HG03064 (cell line): ENCODE results near the gene SOS1.

ENCODE experiments used
- ATAC-seq: cut with Tn5 transposase; IDR thresholded peaks from one replicate; pipeline ENCODE4 v1.9.1; 2021; ENCODE audit warnings: low read depth; ENCODE audit not compliant: unreplicated experiment

SOS1 gene

DNA sequence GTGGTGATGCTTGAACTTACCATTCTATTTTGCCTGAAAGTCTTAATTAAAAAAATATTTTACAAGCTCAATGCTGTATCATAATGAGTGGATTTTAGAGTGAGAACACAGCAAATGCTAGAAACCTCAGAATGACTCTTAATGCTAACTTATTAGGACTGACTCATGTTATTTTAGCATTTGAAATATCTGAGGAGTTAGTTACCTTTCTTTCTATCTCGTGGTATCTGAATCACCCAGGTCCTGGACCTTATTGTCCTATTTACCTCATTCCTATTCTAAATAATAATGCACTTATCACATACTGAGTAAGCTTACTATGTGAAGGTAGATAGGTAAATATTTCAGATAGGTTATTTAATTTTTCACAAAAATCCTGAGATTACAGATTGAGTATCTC, 70.7 kb downstream of the SOS1 start:
- no peak for ATAC-seq

GRCh38 chr2:39039072-39039471, 81.8 kb downstream of the SOS1 start:
- no peak for ATAC-seq

GRCh38 chr2:39033980-39034379, 86.9 kb downstream of the SOS1 start:
- no peak for ATAC-seq

GRCh38 chr2:39027421-39027820, 93.4 kb downstream of the SOS1 start:
- ATAC-seq = no peak

DNA sequence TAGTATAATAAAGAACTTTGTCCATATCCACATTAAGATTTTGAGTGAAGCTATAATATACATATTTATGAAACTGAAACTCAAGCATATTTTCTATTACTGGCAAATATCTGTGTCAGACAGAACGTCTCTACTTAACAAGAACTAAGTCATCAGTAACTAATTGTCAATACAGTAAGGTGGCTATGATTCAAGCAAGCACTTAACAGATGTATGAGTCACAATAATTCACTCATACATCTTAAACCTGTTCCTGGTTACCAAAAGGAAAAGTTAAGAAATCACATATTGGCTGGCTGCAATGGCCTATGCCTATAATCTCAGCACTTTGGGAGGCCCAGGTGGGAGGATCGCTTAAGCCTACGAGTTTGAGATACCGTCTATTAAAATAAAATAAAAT, 96.0 kb downstream of the SOS1 start:
- ATAC-seq = no peak

GRCh38 chr2:39023649-39024048, 97.2 kb downstream of the SOS1 start:
- ATAC-seq = no peak

DNA sequence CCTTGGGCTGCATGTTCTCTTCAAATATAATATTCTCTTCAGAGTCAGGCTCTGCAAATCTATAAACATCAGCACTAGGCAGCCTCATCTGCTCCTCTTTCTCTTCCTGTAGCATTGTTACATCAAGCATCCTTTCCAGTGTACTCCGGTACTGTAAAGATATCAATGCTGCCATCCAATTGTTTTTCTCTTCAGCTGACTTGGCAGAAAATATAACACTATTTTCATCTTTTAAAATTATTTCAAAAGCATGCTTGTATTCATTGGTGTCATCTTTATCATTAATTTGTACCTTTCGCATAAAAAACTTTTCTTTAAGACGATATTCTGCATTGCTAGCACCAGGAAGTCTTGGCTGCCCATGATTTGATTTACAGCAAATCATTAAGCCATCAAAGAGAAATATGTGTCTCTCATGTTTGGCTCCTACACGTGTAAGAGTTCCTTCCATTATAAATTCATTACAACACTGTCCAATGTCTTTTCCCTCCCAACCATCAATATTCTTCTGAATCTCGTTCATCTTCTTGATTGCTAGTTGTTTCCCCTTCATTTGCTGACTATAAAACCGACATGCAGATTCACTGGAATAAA, 98.1 kb downstream of the SOS1 start:
- no peak for ATAC-seq

GRCh38 chr2:39020383-39020782, 100.5 kb downstream of the SOS1 start:
- ATAC-seq = no peak

- ATAC-seq = no peak
These were observed 102.2 kb downstream of the SOS1 start for GRCh38 chr2:39018638-39019037.

- no peak for ATAC-seq
These were observed 103.5 kb downstream of the SOS1 start for GRCh38 chr2:39017334-39017733.

- ATAC-seq = no peak
These were observed 105.4 kb downstream of the SOS1 start for GRCh38 chr2:39015424-39015823.

- no peak for ATAC-seq
These were observed 107.0 kb downstream of the SOS1 start for GRCh38 chr2:39013871-39014270.

DNA sequence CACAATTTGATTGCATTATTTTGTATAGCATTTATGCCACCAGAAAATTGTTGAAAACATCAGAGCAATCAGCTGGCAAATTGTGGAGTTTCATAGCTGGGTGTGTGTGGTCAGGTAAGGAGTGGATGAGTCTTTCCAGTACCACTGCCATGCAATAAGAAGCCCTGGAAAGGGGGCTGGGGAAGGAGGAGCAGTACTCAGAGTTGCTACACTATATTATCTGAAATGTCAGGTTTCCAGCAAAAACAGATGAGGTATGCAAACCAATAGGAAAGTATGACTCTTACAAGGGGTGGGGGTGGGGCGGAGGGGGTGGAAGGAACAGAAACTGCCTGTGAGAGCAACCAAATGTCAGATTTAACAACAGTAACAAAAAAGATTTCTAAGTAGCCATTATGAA, 112.2 kb downstream of the SOS1 start:
- ATAC-seq = no peak

- ATAC-seq = no peak
These were observed 112.9 kb downstream of the SOS1 start for GRCh38 chr2:39007875-39008504.

GRCh38 chr2:39000552-39000951, 120.3 kb downstream of the SOS1 start:
- no peak for ATAC-seq

GRCh38 chr2:38997781-38998180, 123.1 kb downstream of the SOS1 start:
- ATAC-seq = no peak

DNA sequence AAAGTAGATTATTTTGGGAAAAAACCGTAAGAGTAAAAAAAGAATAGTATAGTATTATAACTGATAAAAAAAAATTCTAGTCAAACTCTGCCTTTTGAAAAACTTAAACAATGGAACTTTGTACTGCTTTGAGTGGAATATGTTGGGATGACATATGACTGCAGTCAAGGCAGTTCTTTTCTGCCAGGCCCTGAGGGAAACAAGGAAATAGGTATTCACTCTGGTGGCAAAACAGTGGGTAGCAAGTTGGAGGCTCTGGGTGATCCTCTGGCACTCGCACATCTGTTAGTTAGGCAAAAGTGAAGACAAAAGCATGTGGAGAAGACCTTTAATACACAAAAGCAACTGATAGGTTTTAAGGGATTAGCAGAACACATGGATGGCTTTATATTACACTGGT, 129.0 kb downstream of the SOS1 start:
- no peak for ATAC-seq

- ATAC-seq = no peak
These were observed 132.1 kb downstream of the SOS1 start for GRCh38 chr2:38988716-38989115.

DNA sequence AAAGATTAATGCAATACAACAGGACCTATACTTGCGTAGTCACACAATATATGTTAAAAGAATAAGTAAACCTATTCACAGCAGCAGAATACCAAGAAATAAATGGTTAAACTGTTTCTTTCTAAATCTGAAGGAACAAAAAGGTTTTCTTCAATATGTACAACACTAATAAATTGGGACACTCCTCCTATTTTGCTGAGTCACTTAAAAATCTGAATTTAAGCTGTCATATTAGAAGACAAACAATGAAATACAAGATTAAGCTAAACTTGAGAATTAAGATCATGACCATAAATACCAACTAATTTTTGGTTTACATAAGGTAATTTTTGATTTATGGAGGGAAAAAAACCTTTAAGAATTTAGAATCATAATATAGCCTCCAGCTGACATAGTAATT, 138.4 kb downstream of the SOS1 start:
- no peak for ATAC-seq

DNA sequence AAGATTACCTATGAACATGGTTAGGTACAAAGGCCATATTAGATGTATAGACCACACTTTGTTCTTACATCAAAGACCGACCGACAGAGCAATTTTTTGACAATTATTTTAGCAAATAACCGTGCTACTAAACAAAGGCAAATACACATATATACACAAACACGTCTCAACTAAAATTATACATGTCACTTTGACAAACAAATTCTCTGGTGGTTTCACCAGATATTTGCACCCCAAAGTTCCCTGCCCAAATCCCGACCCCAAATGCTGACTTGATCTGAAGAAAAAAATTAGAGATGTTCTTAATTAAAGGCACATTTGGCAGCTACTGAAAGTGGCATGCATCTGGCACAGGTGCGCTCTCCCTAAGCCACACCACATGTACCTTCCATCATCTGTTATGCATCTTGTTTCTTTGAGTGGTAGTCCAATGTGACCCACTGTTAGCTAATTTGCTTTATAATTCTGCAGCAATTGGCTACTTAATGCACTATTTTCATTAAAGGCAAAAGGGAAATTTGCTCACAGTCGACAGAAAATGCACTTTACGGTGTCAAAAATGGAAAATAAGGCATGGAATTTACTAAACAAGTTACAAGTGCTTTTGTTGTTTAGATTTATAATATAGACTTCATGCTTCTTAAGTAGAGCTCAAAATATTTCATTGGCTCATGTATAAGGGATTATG, 139.0 kb downstream of the SOS1 start:
- no peak for ATAC-seq

- ATAC-seq = no peak
These were observed 139.7 kb downstream of the SOS1 start for GRCh38 chr2:38981003-38981669.

- ATAC-seq = no peak
These were observed 141.9 kb downstream of the SOS1 start for GRCh38 chr2:38978908-38979307.
